LHCN-M2 (cell line): Measurements from ENCODE around the gene SGSM2. TPM values are rescaled to one million over a fixed set of nuclear protein-coding genes. Genes with fewer than 3 reads are reported as not detected.

Experiments used
- DNase-seq: peaks from one replicate; pipeline ENCODE4 v3.0.0-alpha.2; 2012; ENCODE audit warnings: low read depth
- total RNA-seq: library from RNA; depleted of rRNA; stranded (reverse); fragments of >200 nt; gene quantifications from 2 replicates; pipeline ENCODE4 v1.2.3, GENCODE V29; 2014; rRNA removed

SGSM2 gene
- total RNA-seq, 1 experiment from 2014 or later = 36.1 TPM

- no peak for DNase-seq
Measured at GRCh38 chr17:2421315-2422147, 84.2 kb downstream of the SGSM2 start.

DNA sequence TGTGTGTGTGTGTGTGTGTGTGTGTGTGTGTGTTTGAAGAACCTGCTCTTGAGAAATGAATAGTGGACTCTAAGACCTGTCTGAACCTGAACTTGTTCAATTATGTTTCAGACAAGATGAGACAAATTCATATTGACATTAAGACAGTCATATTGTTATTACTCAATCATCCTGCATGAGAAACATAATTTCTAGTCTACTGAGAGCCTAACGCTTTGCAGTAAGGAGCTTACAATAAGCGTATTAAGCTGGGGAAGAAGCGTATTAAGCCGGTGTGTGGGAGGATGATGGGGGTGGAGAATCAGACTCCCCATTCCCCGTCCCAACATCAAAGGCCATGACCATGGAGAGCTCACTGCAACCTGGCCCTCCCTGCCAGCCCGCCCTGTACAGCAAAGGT lies 86.0 kb downstream of the SGSM2 start:
- DNase-seq = no peak

DNA sequence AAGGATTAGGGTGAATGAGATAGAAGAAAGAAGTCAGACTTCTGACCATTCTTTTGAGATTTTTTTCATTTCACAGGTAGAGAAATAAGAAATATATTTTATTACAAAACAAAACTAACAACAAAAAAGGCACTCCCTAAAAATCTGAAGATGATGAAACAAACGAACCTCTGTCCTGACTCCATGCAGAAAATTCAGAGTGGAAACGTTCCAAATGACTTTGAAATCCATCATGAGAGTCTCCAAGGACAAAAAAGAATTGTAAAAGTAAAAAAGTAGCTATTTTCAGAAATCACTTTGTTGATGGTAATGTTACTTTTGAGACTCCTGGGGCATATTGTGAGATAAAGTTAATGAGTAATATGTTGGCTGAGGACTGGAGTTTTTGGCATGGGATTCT lies 89.9 kb downstream of the SGSM2 start:
- no peak for DNase-seq

GRCh38 chr17:2427910-2428309 lies 90.6 kb downstream of the SGSM2 start:
- DNase-seq = no peak

Other genes starting within 250 kb of the SGSM2 start
- 23.5 and 35.5 TPM in 2 replicates for gene SMG6, start 33.7 kb upstream of the SGSM2 start, total RNA-seq
- gene SRR, start 33.6 kb upstream of the SGSM2 start, total RNA-seq = 64.4 and 65.5 TPM in 2 replicates
- 63.9 and 80.5 TPM in 2 replicates for gene TSR1, start 1.0 kb upstream of the SGSM2 start, total RNA-seq
- gene MNT, start 63.6 kb downstream of the SGSM2 start, total RNA-seq = 6.3 and 6.8 TPM in 2 replicates
- 17.8 and 22.4 TPM in 2 replicates for gene METTL16, start 174.4 kb downstream of the SGSM2 start, total RNA-seq